HEK293 (cell line): ENCODE measurements around the gene XYLT2.

ENCODE experiments used
- CTCF ChIA-PET: fragments of 350-600 bp; formaldehyde crosslinking; extraction: SDS; loops from one replicate; lab custom pipeline; 2021; ENCODE audit warnings: antibody characterized with exemption; lab: Yijun Ruan, JAX
- POLR2A ChIA-PET: fragments of 300-600 bp; formaldehyde crosslinking; extraction: SDS; loops from one replicate; lab custom pipeline; 2020; ENCODE audit warnings: antibody characterized with exemption, inconsistent platforms; lab: Yijun Ruan, JAX
- H3K27ac ChIP-seq: fragments of 200-500 bp; sonication (Bioruptor generic); 2 replicates; pipeline ENCODE4 v1.5.1; 2014; ENCODE audit warnings: low read depth, low read length, control low read depth, inconsistent platforms; ENCODE audit errors: extremely low read depth
- H3K36me3 ChIP-seq, 2 experiments: fragments of 200-500 bp in 1 of 2; sonication (Bioruptor generic) in 1 of 2; 1 replicate in 1 of 2; 2 replicates in 1 of 2; pipeline ENCODE4 v1.5.1; 2014 to 2017; ENCODE audit warnings: inconsistent platforms in 2 of 2, low read length in 2 of 2; ENCODE audit not compliant: control insufficient read depth in 2 of 2, insufficient read depth in 1 of 2
- H3K4me1 ChIP-seq: fragments of 200-500 bp; sonication (Bioruptor generic); 2 replicates; pipeline ENCODE4 v1.5.1; 2014; ENCODE audit warnings: mild to moderate bottlenecking, low read length, inconsistent platforms; ENCODE audit not compliant: control insufficient read depth, insufficient read depth
- H3K4me3 ChIP-seq: 2 replicates; pipeline ENCODE4 v1.5.1; 2011; ENCODE audit warnings: low read depth, mild to moderate bottlenecking, control low read depth, low read length, moderate library complexity
- H3K9me3 ChIP-seq: fragments of 200-500 bp; sonication (Bioruptor generic); 2 replicates; pipeline ENCODE4 v1.5.1; 2014; ENCODE audit warnings: low read depth, low read length, inconsistent platforms; ENCODE audit not compliant: control insufficient read depth, insufficient read depth
- AEBP2 ChIP-seq: fragments of 450-650 bp; formaldehyde crosslinking; IDR thresholded peaks from 2 replicates; pipeline ENCODE4 v1.5.1; 2016; ENCODE audit warnings: missing biosample characterization, missing genetic modification characterization, borderline replicate concordance
- EGR2 ChIP-seq: fragments of 450-650 bp; formaldehyde crosslinking; IDR thresholded peaks from 2 replicates; pipeline ENCODE4 v1.5.1; 2016; ENCODE audit warnings: low read depth, missing biosample characterization, missing genetic modification characterization
- GLI4 ChIP-seq: fragments of 450-650 bp; formaldehyde crosslinking; IDR thresholded peaks from 2 replicates; pipeline ENCODE4 v1.5.1; 2016; ENCODE audit warnings: missing biosample characterization, missing genetic modification characterization
- GLIS1 ChIP-seq: fragments of 450-650 bp; formaldehyde crosslinking; IDR thresholded peaks from 2 replicates; pipeline ENCODE4 v1.5.1; 2016; ENCODE audit warnings: missing biosample characterization, missing genetic modification characterization
- KLF8 ChIP-seq: fragments of 450-650 bp; formaldehyde crosslinking; IDR thresholded peaks from 2 replicates; pipeline ENCODE4 v1.5.1; 2016; ENCODE audit warnings: missing biosample characterization, missing genetic modification characterization
- SP3 ChIP-seq: fragments of 450-650 bp; formaldehyde crosslinking; IDR thresholded peaks from 2 replicates; pipeline ENCODE4 v1.5.1; 2016; ENCODE audit warnings: missing biosample characterization, missing genetic modification characterization
- SP7 ChIP-seq: fragments of 450-650 bp; formaldehyde crosslinking; IDR thresholded peaks from 2 replicates; pipeline ENCODE4 v1.5.1; 2016; ENCODE audit warnings: missing biosample characterization, missing genetic modification characterization
- TRIM28 ChIP-seq: IDR thresholded peaks from 2 replicates; pipeline ENCODE4 v1.6.1; 2011; ENCODE audit warnings: low read length, control low read depth, borderline replicate concordance
- WT1 ChIP-seq: fragments of 450-650 bp; formaldehyde crosslinking; IDR thresholded peaks from 2 replicates; pipeline ENCODE4 v1.5.1; 2016; ENCODE audit warnings: missing biosample characterization, missing genetic modification characterization
- YY1 ChIP-seq: fragments of 450-650 bp; formaldehyde crosslinking; IDR thresholded peaks from 2 replicates; pipeline ENCODE4 v1.5.1; 2018; ENCODE audit warnings: missing biosample characterization, missing genetic modification characterization
- YY2 ChIP-seq: fragments of 450-650 bp; formaldehyde crosslinking; IDR thresholded peaks from 2 replicates; pipeline ENCODE4 v1.5.1; 2016; ENCODE audit warnings: missing biosample characterization, missing genetic modification characterization
- ZBTB20 ChIP-seq: fragments of 450-650 bp; formaldehyde crosslinking; IDR thresholded peaks from 2 replicates; pipeline ENCODE4 v1.5.1; 2016; ENCODE audit warnings: missing biosample characterization, missing genetic modification characterization
- ZBTB48 ChIP-seq: fragments of 450-650 bp; formaldehyde crosslinking; IDR thresholded peaks from 2 replicates; pipeline ENCODE4 v1.5.1; 2016; ENCODE audit warnings: missing biosample characterization, missing genetic modification characterization
- ZBTB8A ChIP-seq: fragments of 450-650 bp; formaldehyde crosslinking; IDR thresholded peaks from 2 replicates; pipeline ENCODE4 v1.5.1; 2016; ENCODE audit warnings: missing biosample characterization, missing genetic modification characterization
- ZEB2 ChIP-seq: fragments of 450-650 bp; formaldehyde crosslinking; IDR thresholded peaks from 2 replicates; pipeline ENCODE4 v1.5.1; 2016; ENCODE audit warnings: missing biosample characterization, missing genetic modification characterization
- ZFP41 ChIP-seq: fragments of 450-650 bp; formaldehyde crosslinking; IDR thresholded peaks from 2 replicates; pipeline ENCODE4 v1.5.1; 2016; ENCODE audit warnings: missing biosample characterization, missing genetic modification characterization, borderline replicate concordance
- ZNF16 ChIP-seq: fragments of 450-650 bp; formaldehyde crosslinking; IDR thresholded peaks from 2 replicates; pipeline ENCODE4 v1.5.1; 2016; ENCODE audit warnings: low read depth, missing biosample characterization, missing genetic modification characterization
- ZNF184 ChIP-seq: fragments of 450-650 bp; IDR thresholded peaks from 2 replicates; pipeline ENCODE4 v1.5.1; 2018; ENCODE audit warnings: missing biosample characterization, mild to moderate bottlenecking, missing genetic modification characterization
- ZNF2 ChIP-seq: fragments of 450-650 bp; formaldehyde crosslinking; IDR thresholded peaks from 2 replicates; pipeline ENCODE4 v1.5.1; 2016; ENCODE audit warnings: missing biosample characterization, missing genetic modification characterization
- ZNF510 ChIP-seq: fragments of 450-650 bp; formaldehyde crosslinking; IDR thresholded peaks from 2 replicates; pipeline ENCODE4 v1.5.1; 2018; ENCODE audit warnings: mild to moderate bottlenecking, missing genetic modification characterization, missing biosample characterization; ENCODE audit not compliant: insufficient replicate concordance
- ZNF530 ChIP-seq: fragments of 450-650 bp; formaldehyde crosslinking; IDR thresholded peaks from 2 replicates; pipeline ENCODE4 v1.5.1; 2016; ENCODE audit warnings: low read depth, missing biosample characterization, missing genetic modification characterization
- ZNF585B ChIP-seq: fragments of 450-650 bp; formaldehyde crosslinking; IDR thresholded peaks from 2 replicates; pipeline ENCODE4 v1.5.1; 2016; ENCODE audit warnings: missing biosample characterization, missing genetic modification characterization
- ZNF658 ChIP-seq: fragments of 450-650 bp; formaldehyde crosslinking; IDR thresholded peaks from 2 replicates; pipeline ENCODE4; 2016; ENCODE audit warnings: missing biosample characterization, missing genetic modification characterization
- ZNF677 ChIP-seq: fragments of 450-650 bp; IDR thresholded peaks from 2 replicates; pipeline ENCODE4 v1.5.0; 2018; ENCODE audit warnings: missing biosample characterization, mild to moderate bottlenecking, missing genetic modification characterization, moderate library complexity
- ZNF768 ChIP-seq: fragments of 450-650 bp; formaldehyde crosslinking; IDR thresholded peaks from 2 replicates; pipeline ENCODE4 v1.5.1; 2018; ENCODE audit warnings: missing biosample characterization, mild to moderate bottlenecking, missing genetic modification characterization
- ZNF785 ChIP-seq: fragments of 450-650 bp; formaldehyde crosslinking; IDR thresholded peaks from 2 replicates; pipeline ENCODE4 v1.5.1; 2016; ENCODE audit warnings: missing biosample characterization, missing genetic modification characterization
- ZNF791 ChIP-seq: fragments of 450-650 bp; formaldehyde crosslinking; IDR thresholded peaks from 2 replicates; pipeline ENCODE4 v1.5.1; 2016; ENCODE audit warnings: missing biosample characterization, missing genetic modification characterization
- ZNF837 ChIP-seq: fragments of 450-650 bp; formaldehyde crosslinking; IDR thresholded peaks from 2 replicates; pipeline ENCODE4 v1.5.1; 2016; ENCODE audit warnings: missing biosample characterization, missing genetic modification characterization
- ZSCAN16 ChIP-seq: fragments of 450-650 bp; formaldehyde crosslinking; IDR thresholded peaks from 2 replicates; pipeline ENCODE4 v1.5.1; 2016; ENCODE audit warnings: missing biosample characterization, missing genetic modification characterization
- ZXDB ChIP-seq: fragments of 450-650 bp; formaldehyde crosslinking; IDR thresholded peaks from 2 replicates; pipeline ENCODE4 v1.5.1; 2016; ENCODE audit warnings: missing biosample characterization, missing genetic modification characterization
- TF ChIP-seq, protein P1 (sequence below): fragments of 450-650 bp; formaldehyde crosslinking; IDR thresholded peaks from 2 replicates; pipeline ENCODE4 v1.5.0; 2017; ENCODE audit warnings: missing biosample characterization, missing genetic modification characterization, borderline replicate concordance
- TF ChIP-seq, protein P2 (sequence below): fragments of 450-650 bp; formaldehyde crosslinking; IDR thresholded peaks from 2 replicates; pipeline ENCODE4 v1.5.1; 2016; ENCODE audit warnings: missing biosample characterization, missing genetic modification characterization

XYLT2 gene

GRCh38 chr17:50345432-50346312 lies at the start of gene XYLT2:
XYLT2 (plus strand) TSS chr17:50346126; CDS start chr17:50346141, 15 bp downstream.
- peak within 1 kb of the TSS; percentile 83; the same call in 1 of the 2 replicates for H3K27ac ChIP-seq
- ChIA-PET POLR2A (interaction anchor here (0.5 to 2.0 kb wide), 9 partner anchors 10 to 259 kb away, joined by 3 to 10 read pairs (median 5); partner anchors contain the start of genes EME1 and MRPL27), CTCF (interaction anchor here (0.6 to 4.2 kb wide), 5 partner anchors 12 to 148 kb away, joined by 3 to 39 read pairs (median 3); no protein-coding TSS in a partner anchor)
- no peaks in the 10 kb centered on the region for H3K9me3 ChIP-seq
- H3K4me3 ChIP-seq, result peak within 1 kb of the TSS; percentile 88
- peaks cover 0 to 6% of the 10 kb centered on the region in 2 experiments; a peak in 1 of 3 replicates for H3K36me3 ChIP-seq
- H3K4me1 ChIP-seq, result peaks cover 11% of the 10 kb centered on the region
- TF ChIP-seq WT1 (tag by site-specific recombination) (no peak), ZSCAN16 (peak; percentile 83; the same call in 1 of the 2 replicates), ZNF785 (tag by site-specific recombination) (no peak), ZNF184 (tag by site-specific recombination) (no peak), ZNF837 (tag by site-specific recombination) (no peak), EGR2 (tag by site-specific recombination) (peak; percentile 82), ZBTB48 (tag by site-specific recombination) (peak; percentile 44; the same call in 1 of the 2 replicates), ZNF510 (no peak), GLIS1 (tag by site-specific recombination) (no peak), ZNF2 (tag by site-specific recombination) (no peak), ZNF677 (no peak), ZNF16 (tag by site-specific recombination) (no peak), TRIM28 (no peak), ZBTB20 (tag by site-specific recombination) (peak; percentile 13; the same call in 1 of the 2 replicates), ZNF768 (tag by site-specific recombination) (no peak), ZNF658 (no peak), AEBP2 (no peak), ZNF791 (tag by site-specific recombination) (no peak), ZFP41 (tag by site-specific recombination) (no peak), GLI4 (tag by site-specific recombination) (no peak), SP3 (tag by site-specific recombination) (peak; percentile 71), ZNF585B (tag by site-specific recombination) (no peak), YY2 (tag by site-specific recombination) (no peak), KLF8 (peak; percentile 60; the same call in 1 of the 2 replicates), ZBTB8A (tag by site-specific recombination) (no peak), SP7 (tag by site-specific recombination) (0 out of 2 replicates have a peak, but pooled peaks have one; percentile 51), ZXDB (tag by site-specific recombination) (0 out of 2 replicates have a peak, but pooled peaks have one; percentile 54), ZEB2 (0 out of 2 replicates have a peak, but pooled peaks have one; percentile 61), YY1 (peak; percentile 50; the same call in 1 of the 2 replicates), ZNF530 (no peak)
- TF ChIP-seq, protein P1, sequence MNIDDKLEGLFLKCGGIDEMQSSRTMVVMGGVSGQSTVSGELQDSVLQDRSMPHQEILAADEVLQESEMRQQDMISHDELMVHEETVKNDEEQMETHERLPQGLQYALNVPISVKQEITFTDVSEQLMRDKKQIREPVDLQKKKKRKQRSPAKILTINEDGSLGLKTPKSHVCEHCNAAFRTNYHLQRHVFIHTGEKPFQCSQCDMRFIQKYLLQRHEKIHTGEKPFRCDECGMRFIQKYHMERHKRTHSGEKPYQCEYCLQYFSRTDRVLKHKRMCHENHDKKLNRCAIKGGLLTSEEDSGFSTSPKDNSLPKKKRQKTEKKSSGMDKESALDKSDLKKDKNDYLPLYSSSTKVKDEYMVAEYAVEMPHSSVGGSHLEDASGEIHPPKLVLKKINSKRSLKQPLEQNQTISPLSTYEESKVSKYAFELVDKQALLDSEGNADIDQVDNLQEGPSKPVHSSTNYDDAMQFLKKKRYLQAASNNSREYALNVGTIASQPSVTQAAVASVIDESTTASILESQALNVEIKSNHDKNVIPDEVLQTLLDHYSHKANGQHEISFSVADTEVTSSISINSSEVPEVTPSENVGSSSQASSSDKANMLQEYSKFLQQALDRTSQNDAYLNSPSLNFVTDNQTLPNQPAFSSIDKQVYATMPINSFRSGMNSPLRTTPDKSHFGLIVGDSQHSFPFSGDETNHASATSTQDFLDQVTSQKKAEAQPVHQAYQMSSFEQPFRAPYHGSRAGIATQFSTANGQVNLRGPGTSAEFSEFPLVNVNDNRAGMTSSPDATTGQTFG (tag by site-specific recombination), result no peak
- TF ChIP-seq, protein P2, sequence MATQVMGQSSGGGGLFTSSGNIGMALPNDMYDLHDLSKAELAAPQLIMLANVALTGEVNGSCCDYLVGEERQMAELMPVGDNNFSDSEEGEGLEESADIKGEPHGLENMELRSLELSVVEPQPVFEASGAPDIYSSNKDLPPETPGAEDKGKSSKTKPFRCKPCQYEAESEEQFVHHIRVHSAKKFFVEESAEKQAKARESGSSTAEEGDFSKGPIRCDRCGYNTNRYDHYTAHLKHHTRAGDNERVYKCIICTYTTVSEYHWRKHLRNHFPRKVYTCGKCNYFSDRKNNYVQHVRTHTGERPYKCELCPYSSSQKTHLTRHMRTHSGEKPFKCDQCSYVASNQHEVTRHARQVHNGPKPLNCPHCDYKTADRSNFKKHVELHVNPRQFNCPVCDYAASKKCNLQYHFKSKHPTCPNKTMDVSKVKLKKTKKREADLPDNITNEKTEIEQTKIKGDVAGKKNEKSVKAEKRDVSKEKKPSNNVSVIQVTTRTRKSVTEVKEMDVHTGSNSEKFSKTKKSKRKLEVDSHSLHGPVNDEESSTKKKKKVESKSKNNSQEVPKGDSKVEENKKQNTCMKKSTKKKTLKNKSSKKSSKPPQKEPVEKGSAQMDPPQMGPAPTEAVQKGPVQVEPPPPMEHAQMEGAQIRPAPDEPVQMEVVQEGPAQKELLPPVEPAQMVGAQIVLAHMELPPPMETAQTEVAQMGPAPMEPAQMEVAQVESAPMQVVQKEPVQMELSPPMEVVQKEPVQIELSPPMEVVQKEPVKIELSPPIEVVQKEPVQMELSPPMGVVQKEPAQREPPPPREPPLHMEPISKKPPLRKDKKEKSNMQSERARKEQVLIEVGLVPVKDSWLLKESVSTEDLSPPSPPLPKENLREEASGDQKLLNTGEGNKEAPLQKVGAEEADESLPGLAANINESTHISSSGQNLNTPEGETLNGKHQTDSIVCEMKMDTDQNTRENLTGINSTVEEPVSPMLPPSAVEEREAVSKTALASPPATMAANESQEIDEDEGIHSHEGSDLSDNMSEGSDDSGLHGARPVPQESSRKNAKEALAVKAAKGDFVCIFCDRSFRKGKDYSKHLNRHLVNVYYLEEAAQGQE (tag by site-specific recombination), result no peak
